Frontal cortex (tissue), 4 donors: ENCODE results near the gene TUBGCP4. TPM values are rescaled to one million over a fixed set of nuclear protein-coding genes. Genes with fewer than 3 reads are reported as not detected.

Experiments used
- DNase-seq, 2 donors: peaks; one replicate each; pipeline ENCODE4 v3.0.0; 2012; ENCODE audit warnings: low spot score in 2 of 2
- FAIRE-seq: peaks from 2 replicates; lab custom pipeline; 2012; peaks lifted over from hg19 to GRCh38; lab: Jason Lieb, UNC
- total RNA-seq: library from RNA; depleted of rRNA; stranded (reverse); fragments of >200 nt; gene quantifications from one replicate; pipeline ENCODE4 v1.2.3, GENCODE V29; 2014
- donor health status: control.
- donor health status: control.
- donor health status: control.

TUBGCP4 gene
- total RNA-seq, 1 donor from 2014 or later: 22.8 TPM

DNA sequence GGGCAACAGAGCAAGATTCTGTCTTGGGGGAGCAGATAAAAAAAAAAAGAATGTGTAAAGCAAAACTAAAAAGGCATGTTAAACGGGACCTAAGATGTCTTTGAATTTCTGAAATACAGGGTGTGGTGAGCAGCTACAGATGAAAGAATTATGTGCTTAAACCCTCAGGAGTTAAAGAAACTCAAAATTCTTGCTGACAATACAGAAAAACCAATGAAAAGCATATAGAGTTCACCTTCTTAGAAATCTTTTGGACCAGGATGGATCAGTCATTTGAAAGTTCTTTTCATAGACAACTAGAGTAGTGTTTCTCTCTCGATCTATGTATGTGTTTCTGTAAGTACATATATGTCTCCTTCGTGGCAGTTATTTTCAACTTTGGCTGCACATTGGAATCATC, 31.4 kb downstream of the TUBGCP4 start:
- no peak for DNase-seq
- FAIRE-seq: no peak

DNA sequence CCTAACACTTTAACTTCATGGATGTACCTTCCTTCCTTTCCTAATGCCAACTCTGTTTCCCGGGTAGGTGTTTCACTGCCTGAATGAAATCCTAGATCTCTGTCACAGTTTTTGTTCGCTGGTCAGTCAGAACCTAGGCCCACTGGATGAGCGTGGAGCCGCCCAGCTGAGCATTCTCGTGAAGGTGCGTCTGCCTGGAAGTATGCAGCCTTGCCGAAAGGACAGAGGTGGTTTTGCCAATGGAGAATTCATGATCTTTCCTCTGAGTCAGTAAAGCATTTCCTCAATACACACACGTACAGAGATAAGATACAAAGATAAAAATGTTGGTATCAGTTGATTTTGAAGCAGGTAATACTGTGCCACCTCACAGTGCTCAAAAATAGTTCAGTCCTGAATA, 32.7 kb downstream of the TUBGCP4 start:
- DNase-seq (no peak), FAIRE-seq (no peak)

DNA sequence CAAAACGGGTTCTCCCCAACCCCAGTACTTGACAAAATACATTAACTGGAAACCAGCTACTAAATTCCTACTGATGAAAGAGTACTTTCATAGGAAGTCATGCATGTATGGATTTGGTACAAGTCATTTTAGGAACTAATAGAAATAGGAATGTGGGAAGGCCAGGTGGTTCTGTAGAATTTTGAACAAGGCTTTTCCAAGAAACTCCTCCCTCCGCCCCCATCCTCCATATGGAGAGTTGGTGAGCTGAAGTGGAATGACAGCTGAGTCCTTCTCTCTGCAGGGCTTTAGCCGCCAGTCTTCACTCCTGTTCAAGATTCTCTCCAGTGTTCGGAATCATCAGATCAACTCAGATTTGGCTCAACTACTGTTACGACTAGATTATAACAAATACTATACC, 33.2 kb downstream of the TUBGCP4 start:
- FAIRE-seq (no peak), DNase-seq (no peak)

DNA sequence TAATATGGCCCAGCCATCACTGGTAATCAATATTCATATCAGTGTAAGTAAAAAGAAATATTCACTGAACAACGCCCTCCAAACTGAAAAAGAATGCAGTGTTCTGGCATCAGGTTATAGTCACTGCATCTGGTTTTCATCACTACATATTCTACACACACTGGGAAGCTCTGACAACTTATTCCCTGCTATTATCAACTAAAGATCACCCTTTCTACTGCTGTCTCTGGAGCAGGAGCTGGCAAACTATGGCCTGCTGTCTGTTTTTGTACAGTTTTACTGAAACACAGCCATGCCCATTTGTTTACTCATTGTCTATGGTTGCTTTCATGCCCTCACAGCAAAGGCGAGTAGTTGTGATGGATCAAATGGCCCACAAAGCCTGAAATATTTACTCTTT, 35.3 kb downstream of the TUBGCP4 start:
- no peak for FAIRE-seq
- no peak for DNase-seq

DNA sequence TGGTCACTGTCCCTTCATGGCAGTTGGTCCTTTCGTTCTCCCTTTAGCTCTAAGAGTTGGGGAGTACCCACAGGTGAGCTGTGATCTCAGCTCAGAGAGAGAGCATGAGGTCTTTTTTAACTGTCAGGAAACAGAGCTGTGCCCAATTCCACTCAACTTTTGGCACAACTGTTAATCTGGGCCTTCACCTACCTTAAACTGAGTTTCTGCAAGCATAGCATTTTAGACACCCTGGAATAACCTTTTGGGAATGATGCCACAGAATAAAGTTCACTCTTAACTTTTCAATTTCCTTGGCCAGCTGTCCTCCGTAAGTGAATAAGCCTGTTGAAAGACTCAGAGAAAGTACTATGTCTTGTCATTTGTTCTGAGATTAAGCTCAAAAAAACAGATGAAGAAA, 35.9 kb downstream of the TUBGCP4 start:
- no peak for FAIRE-seq

DNA sequence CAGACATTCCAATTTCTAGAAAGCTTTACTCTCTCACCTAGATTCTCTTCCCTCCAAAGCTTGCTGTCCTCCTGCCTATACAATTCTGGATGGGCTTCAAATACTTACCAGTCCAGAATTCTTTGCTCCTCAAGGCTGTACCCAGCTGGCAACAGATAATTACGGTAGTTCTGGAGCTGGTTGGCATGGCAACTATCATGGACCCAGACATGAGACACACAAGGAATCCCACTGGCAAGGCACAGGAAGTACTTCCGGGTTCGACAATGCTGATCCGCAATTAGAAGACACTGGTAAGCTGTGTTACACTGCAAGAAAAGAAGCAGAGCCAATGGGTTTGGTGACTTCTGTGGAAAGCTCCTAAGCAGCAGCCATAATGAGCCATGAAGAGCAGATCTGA, 37.9 kb downstream of the TUBGCP4 start:
- DNase-seq (no peak), FAIRE-seq (no peak)

More for the DNA sequence above, 35.9 kb downstream of the TUBGCP4 start:
- DNase-seq: no peak

DNA sequence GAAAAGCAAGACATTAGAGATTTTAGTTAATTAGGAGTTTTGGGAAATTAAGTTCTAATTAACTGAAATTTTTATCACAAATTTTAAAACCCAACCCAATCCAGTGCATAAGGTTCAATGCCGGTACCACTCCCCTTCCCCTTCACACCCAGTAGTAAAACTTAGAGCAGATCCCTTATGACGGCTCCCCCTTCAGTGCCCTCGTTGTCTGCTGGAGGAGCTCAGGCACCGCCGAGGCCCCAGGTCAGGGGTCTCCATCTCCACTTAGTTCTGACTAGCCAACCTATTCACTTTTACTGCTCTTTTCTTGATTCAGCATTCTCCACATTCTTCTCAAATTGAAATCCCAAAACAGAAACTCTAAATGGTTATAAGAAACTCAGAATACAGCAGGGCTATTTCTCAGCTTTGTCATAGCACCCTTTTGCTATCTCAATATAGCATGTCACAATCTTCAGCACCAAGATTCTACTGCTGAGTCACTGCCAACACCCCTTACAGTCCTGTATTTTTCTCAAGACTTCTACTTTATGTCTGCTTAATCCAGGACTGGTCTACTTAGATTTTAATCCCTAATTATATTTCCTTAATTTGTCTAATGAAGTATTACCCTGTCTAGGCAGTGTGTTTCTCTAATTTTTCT, 39.8 kb downstream of the TUBGCP4 start:
- DNase-seq: no peak
- no peak for FAIRE-seq

DNA sequence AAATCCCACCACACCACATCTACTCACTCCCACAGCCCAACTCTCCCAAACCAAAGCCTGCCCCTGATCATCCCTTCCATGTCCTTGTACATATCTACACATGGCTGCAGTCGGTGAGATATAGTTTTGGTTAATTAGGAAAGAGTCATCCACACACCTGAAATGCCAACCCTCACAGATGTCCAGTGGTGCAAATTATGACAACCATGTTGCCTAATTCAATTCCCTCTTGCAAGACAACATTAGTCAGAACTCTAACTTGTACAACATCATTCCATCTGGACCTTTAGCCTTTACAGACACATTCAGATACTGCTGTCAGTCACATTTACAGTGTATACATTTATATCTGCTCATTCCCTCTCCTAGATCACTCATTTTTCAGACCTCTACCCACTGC, 41.2 kb downstream of the TUBGCP4 start:
- FAIRE-seq: no peak
- no peak for DNase-seq

DNA sequence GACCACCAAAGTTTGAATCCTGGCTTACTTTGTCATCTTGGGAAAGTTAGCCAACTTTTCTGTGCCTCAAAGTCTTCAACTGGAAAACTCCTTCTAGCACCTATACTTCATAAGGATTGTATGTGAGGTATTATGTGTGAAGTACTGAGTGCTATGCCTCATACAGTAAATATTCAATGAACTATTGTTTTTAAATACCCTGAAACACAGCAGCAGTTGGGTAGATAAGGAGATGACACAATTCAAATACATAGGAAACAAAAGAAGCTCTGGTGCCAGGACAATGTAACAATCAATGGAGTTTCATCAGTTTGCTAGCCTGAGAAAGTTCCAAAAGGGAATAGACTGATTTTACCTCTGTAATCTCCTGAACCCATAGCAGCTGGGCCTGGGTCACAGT, 43.3 kb downstream of the TUBGCP4 start:
- no peak for FAIRE-seq
- no peak for DNase-seq

DNA sequence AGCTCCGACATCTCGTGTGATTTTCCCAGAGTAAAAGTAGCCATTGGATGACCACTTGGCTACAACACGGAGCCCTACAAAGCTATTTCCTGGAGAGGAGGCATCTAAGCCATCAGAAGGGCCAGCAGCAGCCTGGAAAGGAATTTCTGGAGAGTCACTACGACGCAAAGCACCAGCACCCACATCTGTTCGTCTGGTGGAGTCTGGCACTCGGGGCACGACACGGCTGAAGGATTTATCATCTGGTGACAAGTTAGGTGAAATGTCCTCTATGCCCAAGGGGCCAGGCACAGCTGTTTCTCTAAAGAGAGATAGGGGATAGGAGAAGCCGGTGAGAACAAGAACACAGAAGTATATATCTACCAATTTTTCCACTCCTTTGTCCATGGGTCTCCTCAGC, 49.5 kb downstream of the TUBGCP4 start:
- no peak for DNase-seq
- no peak for FAIRE-seq

DNA sequence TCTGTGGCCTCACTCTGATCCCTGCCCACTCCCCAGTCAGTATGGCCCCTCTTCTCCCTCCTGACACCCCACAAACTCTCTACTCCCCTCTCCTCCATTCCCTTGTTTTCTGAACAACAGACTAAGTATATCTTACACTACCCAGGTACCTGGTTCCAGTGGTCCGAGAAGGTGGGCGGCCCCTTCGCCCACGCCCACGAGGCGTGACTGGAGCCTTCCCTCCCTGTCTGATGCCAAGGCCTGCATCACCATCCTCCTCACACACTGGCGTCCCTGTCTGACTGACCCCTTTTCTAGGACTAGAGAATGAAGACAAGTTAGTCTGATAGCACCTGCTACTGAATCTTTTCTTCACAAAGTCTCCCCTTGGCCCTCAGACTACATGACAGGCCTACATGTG, 50.0 kb downstream of the TUBGCP4 start:
- FAIRE-seq (no peak), DNase-seq (no peak)

DNA sequence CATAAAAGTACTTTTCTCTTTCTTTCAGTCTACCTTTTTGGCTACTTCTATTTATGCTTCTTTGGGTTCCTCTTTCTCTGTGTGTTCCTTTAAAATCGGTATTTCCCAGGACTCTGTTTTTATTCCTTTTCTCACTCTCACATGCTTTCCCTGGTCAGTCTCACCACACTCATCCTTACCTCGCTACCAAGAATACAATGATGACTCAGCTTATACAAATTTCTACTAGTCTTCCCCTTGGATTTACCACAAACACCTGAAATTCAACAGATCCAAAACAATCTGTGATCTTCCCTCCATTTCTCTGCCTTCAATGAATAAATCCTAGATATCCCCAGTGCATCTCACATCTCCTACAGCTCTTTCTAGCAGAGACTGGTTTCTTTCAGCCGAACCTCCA, 52.9 kb downstream of the TUBGCP4 start:
- FAIRE-seq (no peak), DNase-seq (no peak)

DNA sequence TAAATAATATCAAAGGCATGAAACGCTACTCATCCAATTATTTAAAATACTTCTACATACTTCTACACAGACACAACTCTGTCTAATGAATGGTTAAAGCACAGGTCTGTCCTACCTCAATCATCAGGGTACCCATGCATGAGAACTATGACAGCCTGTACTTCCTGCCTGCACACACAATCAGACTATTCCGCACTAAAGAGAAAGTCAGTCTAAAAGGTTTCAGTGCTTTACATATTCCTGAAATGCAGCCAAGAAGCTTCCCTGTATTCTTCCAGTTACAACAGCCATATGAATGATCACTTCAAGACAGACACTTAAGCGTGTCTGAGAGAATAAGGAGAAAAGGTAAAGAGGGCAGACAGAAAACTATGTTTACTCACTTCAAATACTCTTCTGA, 58.8 kb downstream of the TUBGCP4 start:
- FAIRE-seq: no peak
- DNase-seq: no peak

DNA sequence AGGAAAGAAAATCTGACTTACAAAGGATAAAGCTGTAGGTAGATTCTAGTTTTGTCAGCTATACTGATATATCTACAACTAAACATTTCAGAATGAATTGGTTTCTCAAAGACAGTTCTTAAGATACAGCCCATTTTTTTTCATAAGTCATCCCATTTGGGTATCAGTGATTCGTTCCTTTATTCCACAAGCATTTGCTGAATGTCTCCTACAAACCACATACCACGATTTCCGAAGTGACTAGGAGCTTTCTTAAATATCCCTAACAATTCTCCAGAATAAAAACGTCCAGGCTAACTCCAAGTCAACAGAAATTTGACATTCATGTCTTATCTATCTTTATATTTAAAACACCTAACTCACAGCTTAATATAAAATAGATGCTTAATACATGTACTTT, 62.3 kb downstream of the TUBGCP4 start:
- DNase-seq (no peak), FAIRE-seq (no peak)

DNA sequence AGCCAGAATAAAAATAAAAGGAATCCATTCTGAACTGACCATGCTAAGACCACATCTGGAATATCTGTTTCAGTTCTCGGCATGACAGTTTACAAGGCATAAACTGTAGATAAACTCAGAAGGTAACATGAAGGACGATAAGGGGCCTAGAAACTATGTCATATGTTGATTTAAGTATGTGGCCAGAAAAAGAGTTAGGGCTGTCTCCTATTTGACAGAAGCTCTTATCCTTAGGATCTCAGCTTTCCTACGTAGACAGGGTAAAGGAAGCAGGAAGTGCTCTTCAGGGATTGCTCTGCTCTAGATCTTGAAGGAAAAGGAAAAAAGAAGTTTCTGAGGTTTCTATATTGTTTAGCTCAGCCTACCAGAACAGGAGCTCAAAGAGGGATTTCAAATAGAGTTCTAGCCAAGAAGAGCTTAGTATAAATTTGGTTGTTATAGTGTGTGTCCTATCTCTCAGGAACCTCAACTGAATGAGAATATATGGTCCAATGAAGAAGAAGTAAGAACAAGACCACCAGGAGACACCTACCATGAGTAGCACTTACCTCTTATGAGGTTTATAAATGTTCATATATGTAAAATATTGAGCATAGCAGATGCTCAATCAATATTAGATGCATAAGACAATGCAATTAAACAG, 62.9 kb downstream of the TUBGCP4 start:
- DNase-seq (no peak), FAIRE-seq (no peak)

DNA sequence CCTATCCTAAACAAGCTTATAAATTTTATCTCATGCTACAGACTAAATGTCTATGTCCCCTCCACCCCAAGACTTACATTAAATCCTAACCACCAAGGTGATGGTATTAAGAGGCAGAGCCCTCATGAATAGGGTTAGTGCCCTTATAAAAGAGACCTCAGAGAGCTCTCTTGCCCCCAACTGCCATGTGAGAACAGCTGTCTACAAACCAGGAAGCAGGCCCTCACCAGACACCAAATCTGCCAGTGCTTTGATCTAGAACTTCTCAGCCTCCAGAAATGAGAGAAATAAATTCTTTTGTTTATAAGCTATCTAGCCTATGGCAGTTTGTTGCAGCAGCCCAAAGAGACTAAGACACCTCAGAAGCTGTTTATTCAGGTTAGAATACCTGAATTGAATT, 63.5 kb downstream of the TUBGCP4 start:
- DNase-seq (no peak), FAIRE-seq (no peak)

DNA sequence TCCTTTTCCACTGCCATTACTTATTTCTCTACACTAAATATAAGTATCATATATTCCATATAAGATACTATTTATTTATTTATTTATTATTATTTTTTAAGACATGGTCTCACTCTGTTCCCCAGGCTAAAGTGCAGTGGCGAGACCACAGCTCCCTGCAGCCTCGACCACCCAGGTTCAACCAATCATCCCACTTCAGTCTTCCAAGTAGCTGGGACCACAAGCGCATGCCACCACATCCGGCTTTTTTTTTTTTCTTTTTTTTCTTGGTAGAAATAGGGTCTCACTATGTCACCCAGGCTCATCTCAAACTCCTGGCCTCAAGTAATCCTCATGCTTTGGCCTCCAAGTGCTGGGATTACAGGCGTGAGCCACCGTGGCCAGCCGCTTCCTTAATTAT, 65.5 kb downstream of the TUBGCP4 start:
- no peak for DNase-seq
- no peak for FAIRE-seq

DNA sequence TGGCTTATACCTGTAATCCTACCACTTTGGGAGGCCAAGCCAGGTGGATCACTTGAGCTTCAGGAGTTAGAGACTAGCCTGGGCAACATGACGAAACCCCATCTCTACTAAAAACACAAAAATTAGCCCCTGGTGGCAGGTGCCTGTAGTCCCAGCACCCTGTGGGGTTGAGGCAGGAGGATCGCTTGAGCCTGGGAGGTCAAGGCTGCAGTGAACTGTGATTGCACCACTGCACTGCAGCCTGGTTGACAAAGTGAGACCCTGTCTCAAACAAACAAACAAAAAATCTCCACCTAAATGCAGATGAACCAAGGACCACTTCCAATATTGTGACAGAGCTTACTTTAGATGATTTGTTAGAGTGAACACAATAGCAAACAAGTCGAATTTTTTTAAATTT, 68.4 kb downstream of the TUBGCP4 start:
- DNase-seq: no peak
- FAIRE-seq: no peak

DNA sequence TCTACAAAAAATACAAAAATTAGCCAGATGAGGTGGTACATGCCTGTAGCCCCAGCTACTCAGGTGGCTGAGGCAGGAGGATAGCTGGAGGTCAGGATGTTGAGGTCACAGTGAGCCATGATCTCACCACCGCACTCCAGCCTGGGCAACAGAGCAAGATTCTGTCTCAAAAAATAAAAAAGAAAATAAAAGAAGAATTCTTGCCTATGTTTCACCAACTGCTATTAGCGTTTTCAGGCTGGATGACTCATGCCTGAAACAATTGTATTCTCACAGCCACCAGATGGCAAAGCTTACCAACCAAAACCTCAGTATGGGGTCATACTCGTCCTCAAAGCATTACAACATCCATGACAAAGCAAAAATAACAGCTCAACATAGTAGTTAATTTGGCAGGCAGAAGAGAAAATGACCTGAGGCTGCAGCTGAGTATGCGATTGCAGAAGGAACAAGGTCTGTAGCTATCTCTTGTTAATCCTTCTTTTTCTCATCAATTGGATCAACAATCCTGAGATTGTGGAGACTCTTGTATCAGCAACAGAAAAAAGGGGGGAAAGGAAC, 69.9 kb downstream of the TUBGCP4 start:
- peak; percentile 97 for FAIRE-seq
- DNase-seq: peak; percentile 49 to 54

DNA sequence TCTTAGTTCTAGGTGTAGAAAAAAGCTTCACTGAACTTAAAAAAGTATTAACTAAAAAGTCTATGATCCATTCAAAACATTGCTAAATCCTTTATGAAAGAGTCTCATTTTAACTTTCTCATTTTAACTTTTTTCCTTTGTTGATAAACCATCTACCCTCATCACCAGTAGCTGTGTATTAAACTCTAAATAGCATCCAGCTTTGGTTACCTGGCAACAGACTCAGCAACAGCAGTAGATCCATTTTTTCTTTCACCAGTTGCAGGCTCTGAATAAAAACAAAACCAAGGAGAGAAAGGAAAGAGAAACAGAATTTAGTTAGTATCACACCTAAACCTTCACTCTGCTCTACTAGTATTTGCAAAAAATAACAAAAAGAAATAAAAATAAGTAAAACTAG, 70.4 kb downstream of the TUBGCP4 start:
- DNase-seq (no peak), FAIRE-seq (peak; percentile 17)

DNA sequence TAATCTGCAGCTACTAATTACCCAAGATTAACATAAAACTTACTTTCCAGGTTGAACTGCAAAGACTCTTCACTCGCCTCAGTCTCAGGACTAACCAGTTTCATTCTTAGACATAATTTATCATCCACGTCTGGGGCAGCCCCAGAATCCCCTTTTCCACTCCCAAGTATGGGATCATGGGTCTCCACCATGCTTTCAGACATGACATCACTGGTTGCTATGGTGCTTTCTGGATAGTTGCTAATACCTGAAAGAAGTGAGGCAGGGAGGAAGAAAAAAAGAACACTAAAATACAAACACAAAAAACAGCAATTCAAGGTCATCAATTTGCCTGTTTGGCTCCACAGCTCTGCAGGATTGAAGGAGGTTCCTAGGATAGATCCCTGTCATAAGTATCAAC, 75.4 kb downstream of the TUBGCP4 start:
- DNase-seq: no peak
- FAIRE-seq: no peak

DNA sequence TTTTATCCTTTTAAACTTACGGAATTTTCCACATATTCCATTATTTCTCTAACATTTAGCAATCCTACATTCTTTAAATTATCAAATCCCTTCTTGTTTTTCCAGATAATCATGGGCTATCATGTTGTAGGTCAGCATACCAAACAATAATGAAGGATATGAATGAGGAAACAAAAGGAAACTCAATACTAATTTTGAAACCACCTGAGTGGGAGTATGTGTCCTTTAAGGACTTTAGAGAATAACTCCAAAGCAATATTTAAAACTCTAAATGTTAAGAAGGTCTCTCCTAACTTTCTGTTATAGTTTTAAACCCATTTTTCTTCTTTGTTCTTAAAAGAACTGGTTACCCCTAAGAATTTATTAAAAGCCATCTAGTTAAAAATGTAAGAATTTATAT, 79.1 kb downstream of the TUBGCP4 start:
- no peak for FAIRE-seq
- no peak for DNase-seq
